Loucy (cell line): ENCODE measurements around the gene MAP7D3.

Experiments used
- EZH2phosphoT487 ChIP-seq: fragments of 200-600 bp; IDR thresholded peaks from 2 replicates; pipeline ENCODE4 v1.6.1; 2018; ENCODE audit warnings: antibody characterized with exemption, mild to moderate bottlenecking, moderate library complexity, borderline replicate concordance
- TF ChIP-seq, protein P1 (sequence below): fragments of 200-600 bp; sonication (generic); conservative IDR thresholded peaks from 2 replicates; pipeline ENCODE4 v1.5.1; 2014; ENCODE audit warnings: mild to moderate bottlenecking, antibody characterized with exemption, low read length

- TF ChIP-seq, protein P1, sequence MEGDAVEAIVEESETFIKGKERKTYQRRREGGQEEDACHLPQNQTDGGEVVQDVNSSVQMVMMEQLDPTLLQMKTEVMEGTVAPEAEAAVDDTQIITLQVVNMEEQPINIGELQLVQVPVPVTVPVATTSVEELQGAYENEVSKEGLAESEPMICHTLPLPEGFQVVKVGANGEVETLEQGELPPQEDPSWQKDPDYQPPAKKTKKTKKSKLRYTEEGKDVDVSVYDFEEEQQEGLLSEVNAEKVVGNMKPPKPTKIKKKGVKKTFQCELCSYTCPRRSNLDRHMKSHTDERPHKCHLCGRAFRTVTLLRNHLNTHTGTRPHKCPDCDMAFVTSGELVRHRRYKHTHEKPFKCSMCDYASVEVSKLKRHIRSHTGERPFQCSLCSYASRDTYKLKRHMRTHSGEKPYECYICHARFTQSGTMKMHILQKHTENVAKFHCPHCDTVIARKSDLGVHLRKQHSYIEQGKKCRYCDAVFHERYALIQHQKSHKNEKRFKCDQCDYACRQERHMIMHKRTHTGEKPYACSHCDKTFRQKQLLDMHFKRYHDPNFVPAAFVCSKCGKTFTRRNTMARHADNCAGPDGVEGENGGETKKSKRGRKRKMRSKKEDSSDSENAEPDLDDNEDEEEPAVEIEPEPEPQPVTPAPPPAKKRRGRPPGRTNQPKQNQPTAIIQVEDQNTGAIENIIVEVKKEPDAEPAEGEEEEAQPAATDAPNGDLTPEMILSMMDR = no peak
- no peak for TF ChIP-seq EZH2phosphoT487
Measured at GRCh38 chrX:136215559-136215958, 35.6 kb downstream of the MAP7D3 start.
